Tibial nerve (tissue), 4 donors: Measurements from ENCODE around the gene ERMARD. TPM values are rescaled to one million over a fixed set of nuclear protein-coding genes. Genes with fewer than 3 reads are reported as not detected.

Experiments used
- DNase-seq, 2 donors: peaks; one replicate each; pipeline ENCODE4 v3.0.0-alpha.2; 2019; ENCODE audit warnings: low spot score in 2 of 2
- H3K27ac ChIP-seq, 4 donors: fragments of 200-600 bp; sonication (generic) in 3 of 4; one replicate each; pipeline ENCODE4 v1.5.1; 2017 to 2019; ENCODE audit warnings: mild to moderate bottlenecking in 1 of 4
- H3K27me3 ChIP-seq, 2 donors: fragments of 200-600 bp; sonication (generic) in 1 of 2; one replicate each; pipeline versions ENCODE4 v1.5.1 to v1.6.0; 2017 to 2019
- H3K36me3 ChIP-seq, 3 donors: fragments of 200-600 bp; sonication (generic); one replicate each; pipeline ENCODE4 v1.5.1; 2018 to 2019
- H3K4me1 ChIP-seq, 4 donors: fragments of 200-600 bp; sonication (generic) in 3 of 4; one replicate each; pipeline ENCODE4 v1.5.1; 2017 to 2019
- H3K4me3 ChIP-seq, 4 donors: fragments of 200-600 bp; sonication (generic) in 3 of 4; one replicate each; pipeline ENCODE4 v1.5.1; 2017 to 2019; ENCODE audit warnings: mild to moderate bottlenecking in 1 of 4, moderate library complexity in 1 of 4
- H3K9me3 ChIP-seq, 4 donors: fragments of 200-600 bp; sonication (generic) in 3 of 4; one replicate each; pipeline ENCODE4 v1.5.1; 2017 to 2019
- EP300 ChIP-seq, 2 donors: sonication (generic); formaldehyde crosslinking; IDR thresholded peaks; one replicate each; pipeline ENCODE4 v1.6.1; 2017; ENCODE audit warnings: antibody characterized with exemption in 2 of 2, mild to moderate bottlenecking in 1 of 2
- POLR2A ChIP-seq, 2 donors: fragments of 450-650 bp; IDR thresholded peaks; one replicate each; pipeline ENCODE4 v1.6.1; 2017; ENCODE audit warnings: antibody characterized with exemption in 2 of 2, mild to moderate bottlenecking in 2 of 2, moderate library complexity in 2 of 2
- WGBS, 2 donors: methylation state at CpG; one replicate each; pipeline ENCODE4 v1.1.5; 2018; 5-methylcytosine and 5-hydroxymethylcytosine counted together
- total RNA-seq, 4 donors: library from RNA; depleted of rRNA; stranded (reverse); fragments of >200 nt; gene quantifications; one replicate each; pipeline ENCODE4 v1.1.0, GENCODE V29; 2016
- TF ChIP-seq, protein P1 (sequence below), 5 experiments: fragments of 200-600 bp in 3 of 5; fragments of 450-650 bp in 2 of 5; sonication (generic) in 3 of 5; IDR thresholded peaks; one replicate each; pipeline ENCODE4 v1.5.1; 2016 to 2019; ENCODE audit warnings: antibody characterized with exemption in 5 of 5, mild to moderate bottlenecking in 3 of 5, moderate library complexity in 2 of 5

The ERMARD gene
- total RNA-seq, 4 donors from 2014 or later = 27.4 to 58.3 (median 41.6) TPM

DNA sequence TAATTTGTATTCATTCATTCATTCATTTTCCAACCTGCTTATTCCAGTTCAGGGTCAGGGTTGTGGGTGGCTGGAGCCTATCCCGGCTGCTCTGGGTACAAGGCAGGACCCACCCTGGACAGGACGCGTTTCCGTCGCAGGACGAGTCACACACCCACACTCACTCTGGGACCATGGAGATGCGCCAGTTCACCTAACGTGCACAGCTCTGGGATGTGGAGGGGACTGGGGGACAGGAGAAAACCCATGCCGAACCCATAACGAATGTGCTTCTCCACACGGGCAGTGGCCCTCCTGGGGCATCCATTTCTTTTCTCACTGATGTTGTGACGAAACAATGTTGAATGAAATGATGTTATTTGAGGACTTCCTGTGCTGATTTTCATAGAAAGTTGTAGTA lies 26.5 kb downstream of the ERMARD start:
- Histone ChIP-seq H3K27ac (no peak overlapping the region), H3K4me1 (no peaks in the 10 kb centered on the region), H3K27me3 (no peaks in the 10 kb centered on the region), H3K9me3 (no peaks in the 10 kb centered on the region), H3K36me3 (peaks cover 3 to 91% (median 5%) of the 10 kb centered on the region in 3 donors), H3K4me3 (no peak overlapping the region)
- TF ChIP-seq POLR2A (IDR thresholded peaks at IDR 0.05) (no peak), EP300 (IDR thresholded peaks at IDR 0.05) (no peak)
- TF ChIP-seq, protein P1, sequence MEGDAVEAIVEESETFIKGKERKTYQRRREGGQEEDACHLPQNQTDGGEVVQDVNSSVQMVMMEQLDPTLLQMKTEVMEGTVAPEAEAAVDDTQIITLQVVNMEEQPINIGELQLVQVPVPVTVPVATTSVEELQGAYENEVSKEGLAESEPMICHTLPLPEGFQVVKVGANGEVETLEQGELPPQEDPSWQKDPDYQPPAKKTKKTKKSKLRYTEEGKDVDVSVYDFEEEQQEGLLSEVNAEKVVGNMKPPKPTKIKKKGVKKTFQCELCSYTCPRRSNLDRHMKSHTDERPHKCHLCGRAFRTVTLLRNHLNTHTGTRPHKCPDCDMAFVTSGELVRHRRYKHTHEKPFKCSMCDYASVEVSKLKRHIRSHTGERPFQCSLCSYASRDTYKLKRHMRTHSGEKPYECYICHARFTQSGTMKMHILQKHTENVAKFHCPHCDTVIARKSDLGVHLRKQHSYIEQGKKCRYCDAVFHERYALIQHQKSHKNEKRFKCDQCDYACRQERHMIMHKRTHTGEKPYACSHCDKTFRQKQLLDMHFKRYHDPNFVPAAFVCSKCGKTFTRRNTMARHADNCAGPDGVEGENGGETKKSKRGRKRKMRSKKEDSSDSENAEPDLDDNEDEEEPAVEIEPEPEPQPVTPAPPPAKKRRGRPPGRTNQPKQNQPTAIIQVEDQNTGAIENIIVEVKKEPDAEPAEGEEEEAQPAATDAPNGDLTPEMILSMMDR (IDR thresholded peaks at IDR 0.05) = no peak
- no peak for DNase-seq
- WGBS, 2 donors = 91 to 92% methylated on average over 12 of the region's 12 CpGs

DNA sequence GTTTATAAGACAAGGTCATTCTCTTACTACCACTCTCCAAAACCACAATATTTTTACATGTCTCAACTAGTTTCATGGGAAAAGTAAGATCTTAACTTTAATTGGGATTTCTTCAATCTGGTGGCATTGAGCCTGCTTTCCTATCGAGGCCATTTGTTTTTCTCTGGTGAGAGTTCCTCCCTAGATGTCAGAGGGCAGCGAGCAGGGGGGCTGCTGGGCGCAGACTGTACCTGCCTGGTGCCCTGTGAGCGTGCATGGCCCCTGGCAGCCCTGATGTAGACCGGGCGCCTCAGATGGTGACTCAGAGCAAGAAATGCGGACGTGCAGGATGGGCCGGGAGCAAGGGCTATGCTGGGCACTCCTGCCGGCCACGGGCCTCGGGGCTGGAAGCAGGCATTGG lies 27.2 kb downstream of the ERMARD start:
- Histone ChIP-seq H3K4me3 (no peak overlapping the region), H3K27ac (no peak overlapping the region), H3K9me3 (no peaks in the 10 kb centered on the region), H3K36me3 (peaks cover 3 to 91% (median 5%) of the 10 kb centered on the region in 3 donors), H3K27me3 (no peaks in the 10 kb centered on the region), H3K4me1 (no peaks in the 10 kb centered on the region)
- TF ChIP-seq EP300 (IDR thresholded peaks at IDR 0.05) (no peak), POLR2A (IDR thresholded peaks at IDR 0.05) (no peak)
- TF ChIP-seq, protein P1 (IDR thresholded peaks at IDR 0.05) = no peak
- 90 to 94% methylated on average over 12 of the region's 12 CpGs for WGBS, 2 donors
- no peak for DNase-seq

- TF ChIP-seq, protein P1 (IDR thresholded peaks at IDR 0.05) = no peak
- TF ChIP-seq POLR2A (IDR thresholded peaks at IDR 0.05) (no peak), EP300 (IDR thresholded peaks at IDR 0.05) (no peak)
- no peak for DNase-seq
- no peaks in the 10 kb centered on the region for H3K9me3 ChIP-seq
- H3K4me3 ChIP-seq = no peak overlapping the region
- no peaks in the 10 kb centered on the region for H3K27me3 ChIP-seq
- H3K4me1 ChIP-seq = no peaks in the 10 kb centered on the region
- no peak overlapping the region for H3K27ac ChIP-seq
- peaks cover 3 to 91% (median 5%) of the 10 kb centered on the region in 3 donors for H3K36me3 ChIP-seq
- 84 to 93% methylated on average over 8 of the region's 8 CpGs for WGBS, 2 donors
These were observed 27.8 kb downstream of the ERMARD start for GRCh38 chr6:169779092-169779815.

- Histone ChIP-seq H3K9me3 (no peaks in the 10 kb centered on the region), H3K27me3 (no peaks in the 10 kb centered on the region), H3K4me1 (no peaks in the 10 kb centered on the region), H3K4me3 (no peak overlapping the region), H3K36me3 (peaks cover 3 to 91% (median 5%) of the 10 kb centered on the region in 3 donors), H3K27ac (no peak overlapping the region)
- TF ChIP-seq POLR2A (IDR thresholded peaks at IDR 0.05) (no peak), EP300 (IDR thresholded peaks at IDR 0.05) (no peak)
- TF ChIP-seq, protein P1 (IDR thresholded peaks at IDR 0.05) = no peak
- DNase-seq = no peak
- 91 to 92% methylated on average over 5 of the region's 5 CpGs for WGBS, 2 donors
These were observed 28.5 kb downstream of the ERMARD start for GRCh38 chr6:169779896-169780295.

- Histone ChIP-seq H3K4me1 (no peaks in the 10 kb centered on the region), H3K27me3 (no peaks in the 10 kb centered on the region), H3K4me3 (no peak overlapping the region), H3K27ac (no peak overlapping the region), H3K9me3 (no peaks in the 10 kb centered on the region), H3K36me3 (peaks cover 2 to 86% (median 5%) of the 10 kb centered on the region in 3 donors)
- 87 to 89% methylated on average over 11 of the region's 11 CpGs for WGBS, 2 donors
- TF ChIP-seq, protein P1 (IDR thresholded peaks at IDR 0.05) = no peak
- no peak for TF ChIP-seq EP300 (IDR thresholded peaks at IDR 0.05)
- no peak for TF ChIP-seq POLR2A (IDR thresholded peaks at IDR 0.05)
- no peak for DNase-seq
These were observed 29.2 kb downstream of the ERMARD start for GRCh38 chr6:169780571-169781091.
